Measurements from ENCODE around the gene PRR16.

PRR16 gene

DNA sequence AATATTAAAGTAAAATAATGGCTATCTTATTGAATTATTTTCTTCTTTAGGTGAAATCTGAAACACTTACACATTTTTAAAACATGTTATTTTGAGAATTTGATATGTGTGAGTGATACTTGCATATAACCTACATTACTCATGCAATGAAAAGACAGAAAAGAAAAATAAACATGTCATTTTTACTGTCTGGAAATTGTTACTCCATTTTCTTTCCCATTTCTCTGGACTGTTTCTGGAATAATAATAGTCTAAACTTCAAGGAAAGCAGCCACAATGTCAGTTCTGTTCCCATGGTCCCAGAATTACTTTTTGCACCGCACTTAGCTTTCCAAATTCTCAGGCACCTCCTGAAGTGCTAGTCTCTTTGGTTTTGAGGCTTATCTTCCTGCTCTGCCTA lies 145.5 kb downstream of the PRR16 start:
- no peaks in the 10 kb centered on the region for H3K4me1 Mint-ChIP-seq
- H3K36me3 Mint-ChIP-seq (ENCODE audit: low read depth) = no peaks in the 10 kb centered on the region
- H3K27ac Mint-ChIP-seq = no peak overlapping the region
- H3K9me3 Mint-ChIP-seq = no peaks in the 10 kb centered on the region
- no peak overlapping the region for H3K4me3 Mint-ChIP-seq
- TF ChIP-seq CTCF (IDR thresholded peaks at IDR 0.05; ENCODE audit: unreplicated experiment in 3 of 3) = no peak
- no peaks in the 10 kb centered on the region for H3K27me3 Mint-ChIP-seq (ENCODE audit: low read depth)

DNA sequence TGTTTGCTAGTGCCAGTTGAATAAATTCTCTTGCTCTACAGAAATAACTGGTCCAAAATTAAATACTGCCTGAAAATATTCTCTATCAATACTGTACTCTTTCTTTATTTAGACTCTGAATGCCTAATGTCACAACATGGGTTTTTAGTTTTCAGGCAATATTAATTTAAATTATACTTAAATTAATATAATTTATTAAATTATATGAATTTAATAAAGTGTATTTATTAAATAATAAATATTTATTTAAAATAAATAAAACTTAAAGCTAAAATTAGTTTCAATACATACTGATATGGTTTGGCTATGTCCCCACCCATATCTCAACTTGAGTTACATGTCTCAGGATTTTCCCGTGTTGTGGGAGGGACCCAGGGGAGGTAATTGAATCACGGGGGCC lies 146.0 kb downstream of the PRR16 start:
- TF ChIP-seq CTCF (IDR thresholded peaks at IDR 0.05; ENCODE audit: unreplicated experiment in 3 of 3) = no peak
- no peaks in the 10 kb centered on the region for H3K27me3 Mint-ChIP-seq (ENCODE audit: low read depth)

GRCh38 chr5:120613729-120614128 lies 149.6 kb downstream of the PRR16 start:
- Mint-ChIP-seq H3K27me3 (ENCODE audit: low read depth) (no peaks in the 10 kb centered on the region), H3K4me1 (no peaks in the 10 kb centered on the region), H3K4me3 (no peak overlapping the region), H3K36me3 (ENCODE audit: low read depth) (no peaks in the 10 kb centered on the region), H3K27ac (no peak overlapping the region), H3K9me3 (no peaks in the 10 kb centered on the region)
- no peak for TF ChIP-seq CTCF (IDR thresholded peaks at IDR 0.05; ENCODE audit: unreplicated experiment in 3 of 3)

More for the DNA sequence above, 146.0 kb downstream of the PRR16 start:
- no peaks in the 10 kb centered on the region for H3K9me3 Mint-ChIP-seq
- H3K4me3 Mint-ChIP-seq = no peak overlapping the region
- H3K4me1 Mint-ChIP-seq = no peaks in the 10 kb centered on the region
- H3K36me3 Mint-ChIP-seq (ENCODE audit: low read depth) = no peaks in the 10 kb centered on the region
- no peak overlapping the region for H3K27ac Mint-ChIP-seq

DNA sequence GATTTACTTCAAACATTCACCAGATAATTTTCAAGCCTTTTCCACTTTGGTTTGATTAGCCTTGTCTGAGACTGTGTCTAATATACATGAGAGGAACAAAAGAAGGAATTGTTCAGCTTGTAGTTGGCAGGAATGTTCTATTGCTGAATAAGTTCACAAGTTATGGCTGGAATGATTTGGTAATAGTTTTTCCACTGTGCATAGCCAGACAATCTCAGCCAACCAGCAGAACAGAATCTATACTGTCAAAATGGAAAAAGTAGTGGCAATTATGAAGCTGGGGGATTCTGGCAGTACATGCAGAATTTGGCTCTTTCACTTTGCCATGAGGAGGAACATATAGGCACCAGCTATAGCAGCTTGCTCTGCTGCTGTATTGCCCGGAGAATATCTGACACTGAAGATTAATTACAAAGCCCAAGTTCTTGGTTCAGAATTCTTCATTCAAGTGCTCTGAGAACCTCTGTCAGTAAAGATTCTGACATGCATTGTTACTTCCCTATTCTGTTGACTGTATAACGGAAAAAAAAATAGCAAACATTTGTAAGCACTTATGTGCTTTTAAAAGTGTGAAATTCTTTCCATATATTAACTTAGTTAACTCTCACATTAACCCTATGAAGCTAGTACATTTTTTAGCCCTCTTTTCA lies 150.6 kb downstream of the PRR16 start:
- no peak overlapping the region for H3K27ac Mint-ChIP-seq
- no peak overlapping the region for H3K4me3 Mint-ChIP-seq
- no peaks in the 10 kb centered on the region for H3K36me3 Mint-ChIP-seq (ENCODE audit: low read depth)
- no peaks in the 10 kb centered on the region for H3K27me3 Mint-ChIP-seq (ENCODE audit: low read depth)
- TF ChIP-seq CTCF (IDR thresholded peaks at IDR 0.05; ENCODE audit: unreplicated experiment in 3 of 3) = no peak
- no peaks in the 10 kb centered on the region for H3K4me1 Mint-ChIP-seq
- H3K9me3 Mint-ChIP-seq = no peaks in the 10 kb centered on the region

DNA sequence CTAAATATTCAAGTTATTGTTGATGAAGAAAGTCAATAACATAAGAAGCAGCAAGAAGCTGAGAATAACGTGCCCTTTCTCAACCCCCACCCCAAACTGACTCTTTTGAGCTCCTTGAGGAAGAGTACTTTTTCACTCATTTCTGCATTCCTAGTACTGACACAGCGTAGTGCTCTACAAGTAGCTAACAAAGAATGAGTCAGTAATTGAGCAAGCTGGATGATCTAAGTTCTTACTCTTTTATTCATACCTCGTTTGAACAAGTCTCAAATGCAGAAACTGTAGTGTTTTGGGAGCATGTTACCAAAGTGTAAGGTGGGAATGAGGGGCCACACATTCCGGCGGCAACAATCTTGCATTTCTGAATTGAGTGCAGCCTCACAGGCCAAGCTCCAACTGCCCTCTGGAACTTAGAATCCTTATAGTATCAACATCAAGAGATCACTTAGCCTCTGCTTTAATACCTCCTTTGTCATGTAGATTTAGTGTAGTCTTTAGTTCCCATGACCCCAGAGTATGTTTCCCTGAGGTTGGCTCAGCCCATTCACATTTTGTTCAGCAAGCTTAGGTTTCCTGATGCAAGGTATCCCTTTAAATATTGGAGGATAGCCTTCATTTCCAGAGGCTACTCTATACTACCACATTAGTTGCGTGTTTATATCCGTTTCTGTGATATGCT lies 152.0 kb downstream of the PRR16 start:
- Mint-ChIP-seq H3K4me1 (no peaks in the 10 kb centered on the region), H3K4me3 (no peak overlapping the region), H3K27me3 (ENCODE audit: low read depth) (no peaks in the 10 kb centered on the region), H3K9me3 (no peaks in the 10 kb centered on the region), H3K27ac (no peak overlapping the region), H3K36me3 (ENCODE audit: low read depth) (no peaks in the 10 kb centered on the region)
- TF ChIP-seq CTCF (IDR thresholded peaks at IDR 0.05; ENCODE audit: unreplicated experiment in 3 of 3) = no peak

DNA sequence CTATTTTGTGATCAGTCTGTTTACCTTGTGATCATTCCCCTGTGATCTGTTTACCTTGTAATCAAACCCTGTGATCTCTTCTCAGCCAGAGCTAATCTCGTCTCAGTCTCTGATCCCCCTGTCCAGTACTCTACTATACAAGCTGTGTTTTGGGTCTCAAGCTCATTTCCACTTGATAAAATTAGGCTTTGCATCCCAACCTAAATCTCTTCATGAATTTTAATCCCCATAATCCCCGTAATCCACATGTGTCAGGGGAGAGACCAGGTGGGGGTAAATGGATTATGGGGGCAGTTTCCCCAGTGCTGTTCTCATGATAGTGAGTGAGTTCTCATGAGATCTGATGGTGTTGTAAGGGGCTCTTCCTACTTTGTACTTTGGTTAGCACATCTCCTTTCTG lies 157.2 kb downstream of the PRR16 start:
- no peaks in the 10 kb centered on the region for H3K4me1 Mint-ChIP-seq
- H3K9me3 Mint-ChIP-seq = no peaks in the 10 kb centered on the region
- no peak for TF ChIP-seq CTCF (IDR thresholded peaks at IDR 0.05; ENCODE audit: unreplicated experiment in 3 of 3)
- no peak overlapping the region for H3K4me3 Mint-ChIP-seq
- H3K27ac Mint-ChIP-seq = no peak overlapping the region
- H3K27me3 Mint-ChIP-seq (ENCODE audit: low read depth) = no peaks in the 10 kb centered on the region
- H3K36me3 Mint-ChIP-seq (ENCODE audit: low read depth) = no peaks in the 10 kb centered on the region

Data from nephron (organoid).